Transverse colon (tissue), 3 donors: Measurements from ENCODE around the gene TSTD1.
A peak's percentile ranks its signal among the peaks of the same experiment; 100 is the strongest.

ENCODE experiments used
- EP300 ChIP-seq: sonication (generic); formaldehyde crosslinking; IDR thresholded peaks from one replicate; pipeline ENCODE4 v1.6.1; 2017; ENCODE audit warnings: antibody characterized with exemption, low read depth
- POLR2A ChIP-seq: fragments of 450-650 bp; IDR thresholded peaks from one replicate; pipeline ENCODE4 v1.6.1; 2016; ENCODE audit warnings: antibody characterized with exemption, mild to moderate bottlenecking, moderate library complexity
- TF ChIP-seq, protein P1 (sequence below), 5 experiments: fragments of 200-600 bp in 3 of 5; fragments of 450-650 bp in 2 of 5; sonication (generic) in 3 of 5; IDR thresholded peaks; 1 replicate in 2 of 5; 2 replicates in 3 of 5; pipeline ENCODE4 v1.5.1; 2016 to 2017; ENCODE audit warnings: antibody characterized with exemption in 5 of 5, inconsistent platforms in 3 of 5, mild to moderate bottlenecking in 2 of 5, moderate library complexity in 1 of 5

GRCh38 chr1:161021165-161021969 is 17.4 kb downstream of the TSTD1 start:
- no peak for TF ChIP-seq EP300
- TF ChIP-seq, protein P1, sequence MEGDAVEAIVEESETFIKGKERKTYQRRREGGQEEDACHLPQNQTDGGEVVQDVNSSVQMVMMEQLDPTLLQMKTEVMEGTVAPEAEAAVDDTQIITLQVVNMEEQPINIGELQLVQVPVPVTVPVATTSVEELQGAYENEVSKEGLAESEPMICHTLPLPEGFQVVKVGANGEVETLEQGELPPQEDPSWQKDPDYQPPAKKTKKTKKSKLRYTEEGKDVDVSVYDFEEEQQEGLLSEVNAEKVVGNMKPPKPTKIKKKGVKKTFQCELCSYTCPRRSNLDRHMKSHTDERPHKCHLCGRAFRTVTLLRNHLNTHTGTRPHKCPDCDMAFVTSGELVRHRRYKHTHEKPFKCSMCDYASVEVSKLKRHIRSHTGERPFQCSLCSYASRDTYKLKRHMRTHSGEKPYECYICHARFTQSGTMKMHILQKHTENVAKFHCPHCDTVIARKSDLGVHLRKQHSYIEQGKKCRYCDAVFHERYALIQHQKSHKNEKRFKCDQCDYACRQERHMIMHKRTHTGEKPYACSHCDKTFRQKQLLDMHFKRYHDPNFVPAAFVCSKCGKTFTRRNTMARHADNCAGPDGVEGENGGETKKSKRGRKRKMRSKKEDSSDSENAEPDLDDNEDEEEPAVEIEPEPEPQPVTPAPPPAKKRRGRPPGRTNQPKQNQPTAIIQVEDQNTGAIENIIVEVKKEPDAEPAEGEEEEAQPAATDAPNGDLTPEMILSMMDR (IDR thresholded peaks at IDR 0.05) = no peak
- peak; percentile 98 for TF ChIP-seq POLR2A
